ENCODE data around the gene FSD1. TPM values are rescaled to one million over a fixed set of nuclear protein-coding genes. Genes with fewer than 3 reads are reported as not detected.

The FSD1 gene
- total RNA-seq, 2 donors from 2014 or later: not detected

DNA sequence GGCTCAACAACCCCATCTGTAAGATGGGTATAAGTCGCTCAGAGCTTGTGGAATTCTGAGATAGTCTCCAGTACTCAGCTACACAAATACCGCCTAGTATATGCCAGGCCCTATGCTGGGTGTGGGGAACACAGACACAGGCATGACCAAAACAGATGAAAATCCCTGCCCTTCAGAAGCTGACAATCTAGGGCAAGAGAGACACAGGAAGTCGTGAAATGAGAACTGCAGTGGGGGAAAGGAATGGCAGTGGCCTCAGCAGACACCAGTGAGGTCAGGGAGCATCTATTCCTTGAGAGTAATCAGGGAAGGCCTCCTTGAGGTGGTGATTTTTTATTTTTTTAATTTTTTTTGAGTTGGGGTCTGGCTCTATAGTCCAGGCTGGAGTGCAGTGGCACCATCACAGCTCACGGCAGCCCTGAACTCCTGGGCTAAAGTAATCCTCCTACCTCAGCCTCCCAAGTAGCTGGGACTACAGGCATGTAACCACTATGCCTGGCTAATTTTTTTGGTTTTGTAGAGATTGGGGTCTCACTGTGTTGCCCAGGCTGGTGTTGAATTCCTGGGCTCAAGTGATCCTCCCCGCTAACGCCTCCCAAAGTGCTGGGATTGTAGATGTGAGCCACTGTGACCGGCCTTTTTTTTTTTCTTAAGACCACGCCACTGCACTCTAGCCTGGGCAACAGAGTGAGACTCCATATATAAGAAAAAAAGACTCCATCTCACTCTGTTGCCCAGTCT, 5.4 kb upstream of the FSD1 start:
- WGBS, 2 donors: 77 to 85% methylated on average over 8 of the region's 8 CpGs

DNA sequence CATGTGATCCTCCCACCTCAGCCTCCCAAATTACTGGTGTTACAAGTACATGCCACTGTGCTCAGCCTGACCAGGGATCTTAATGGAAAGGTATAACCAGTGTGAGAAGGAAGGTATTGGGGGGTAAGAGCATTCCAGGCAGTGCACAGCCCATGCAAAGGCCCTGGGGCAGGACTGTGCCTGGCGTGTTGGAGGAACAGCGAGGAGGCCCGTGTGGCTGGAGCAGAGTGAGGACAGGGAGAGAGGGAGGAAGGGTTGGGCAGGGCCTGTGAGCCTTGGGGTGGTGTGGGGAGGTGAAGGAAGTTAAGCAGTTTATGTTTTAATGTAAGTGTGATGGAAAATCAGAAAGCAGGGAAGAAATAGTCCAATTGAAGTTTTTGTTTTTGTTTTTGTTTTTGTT, 3.8 kb upstream of the FSD1 start:
- DNase-seq (no peak), ATAC-seq (no peak)
- peaks cover 0 to 9% of the 10 kb centered on the region in 2 donors for H3K27me3 ChIP-seq
- H3K36me3 ChIP-seq (replicated peaks in 1 of 2; ENCODE audit: insufficient read depth in 1 of 2, low read depth in 2 of 2): no peaks in the 10 kb centered on the region
- intact Hi-C loops (cut with DNase I): no loop called here
- H3K4me1 ChIP-seq: peaks cover 5% of the 10 kb centered on the region
- no peaks in the 10 kb centered on the region for H3K9me3 ChIP-seq
- no peak overlapping the region for H3K27ac ChIP-seq
- TF ChIP-seq, protein P1, sequence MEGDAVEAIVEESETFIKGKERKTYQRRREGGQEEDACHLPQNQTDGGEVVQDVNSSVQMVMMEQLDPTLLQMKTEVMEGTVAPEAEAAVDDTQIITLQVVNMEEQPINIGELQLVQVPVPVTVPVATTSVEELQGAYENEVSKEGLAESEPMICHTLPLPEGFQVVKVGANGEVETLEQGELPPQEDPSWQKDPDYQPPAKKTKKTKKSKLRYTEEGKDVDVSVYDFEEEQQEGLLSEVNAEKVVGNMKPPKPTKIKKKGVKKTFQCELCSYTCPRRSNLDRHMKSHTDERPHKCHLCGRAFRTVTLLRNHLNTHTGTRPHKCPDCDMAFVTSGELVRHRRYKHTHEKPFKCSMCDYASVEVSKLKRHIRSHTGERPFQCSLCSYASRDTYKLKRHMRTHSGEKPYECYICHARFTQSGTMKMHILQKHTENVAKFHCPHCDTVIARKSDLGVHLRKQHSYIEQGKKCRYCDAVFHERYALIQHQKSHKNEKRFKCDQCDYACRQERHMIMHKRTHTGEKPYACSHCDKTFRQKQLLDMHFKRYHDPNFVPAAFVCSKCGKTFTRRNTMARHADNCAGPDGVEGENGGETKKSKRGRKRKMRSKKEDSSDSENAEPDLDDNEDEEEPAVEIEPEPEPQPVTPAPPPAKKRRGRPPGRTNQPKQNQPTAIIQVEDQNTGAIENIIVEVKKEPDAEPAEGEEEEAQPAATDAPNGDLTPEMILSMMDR (IDR thresholded peaks at IDR 0.05): no peak
- no peak for TF ChIP-seq POLR2A (IDR thresholded peaks at IDR 0.05)
- no peak overlapping the region for H3K4me3 ChIP-seq
- 88 to 94% methylated on average over 3 of the region's 3 CpGs for WGBS, 2 donors

More for the DNA sequence above, 5.4 kb upstream of the FSD1 start:
- Histone ChIP-seq H3K4me3 (no peak overlapping the region), H3K36me3 (replicated peaks in 1 of 2; ENCODE audit: insufficient read depth in 1 of 2, low read depth in 2 of 2) (no peaks in the 10 kb centered on the region), H3K4me1 (no peaks in the 10 kb centered on the region), H3K27ac (no peak overlapping the region), H3K27me3 (peaks cover 0 to 3% of the 10 kb centered on the region in 2 donors), H3K9me3 (no peaks in the 10 kb centered on the region)
- intact Hi-C loops (cut with DNase I): no loop called here
- TF ChIP-seq, protein P1 (IDR thresholded peaks at IDR 0.05): no peak
- no peak for TF ChIP-seq POLR2A (IDR thresholded peaks at IDR 0.05)
- ATAC-seq (no peak), DNase-seq (no peak)

GRCh38 chr19:4301590-4302242, 2.7 kb upstream of the FSD1 start:
- H3K4me3 ChIP-seq: no peak overlapping the region

GRCh38 chr19:4302243-4302640, 2.2 kb upstream of the FSD1 start, which contains the start of gene TMIGD2:
Gene TMIGD2 (minus strand): TSS chr19:4302389. CDS start chr19:4302385, 4 bp downstream.
- H3K36me3 ChIP-seq (replicated peaks in 1 of 2; ENCODE audit: insufficient read depth in 1 of 2, low read depth in 2 of 2): no peaks in the 10 kb centered on the region
- intact Hi-C loops (cut with DNase I): no loop called here
- TF ChIP-seq, protein P1 (IDR thresholded peaks at IDR 0.05): no peak
- TF ChIP-seq POLR2A (IDR thresholded peaks at IDR 0.05): no peak
- H3K4me1 ChIP-seq: peaks cover 5% of the 10 kb centered on the region
- ATAC-seq (no peak), DNase-seq (no peak)
- 51 to 63% methylated on average over 7 to 8 of the region's 8 CpGs for WGBS, 2 donors
- H3K9me3 ChIP-seq: no peaks in the 10 kb centered on the region
- H3K27me3 ChIP-seq: peaks cover 0 to 9% of the 10 kb centered on the region in 2 donors
- H3K4me3 ChIP-seq: no peak within 1 kb of the TSS
- H3K27ac ChIP-seq: no peak within 1 kb of the TSS

More at GRCh38 chr19:4301590-4302242, 2.7 kb upstream of the FSD1 start:
- peaks cover 0 to 9% of the 10 kb centered on the region in 2 donors for H3K27me3 ChIP-seq
- no peak for ATAC-seq
- WGBS, 2 donors: 54 to 67% methylated on average over 13 of the region's 13 CpGs
- no peaks in the 10 kb centered on the region for H3K36me3 ChIP-seq (replicated peaks in 1 of 2; ENCODE audit: insufficient read depth in 1 of 2, low read depth in 2 of 2)
- intact Hi-C loops (cut with DNase I): no loop called here
- H3K9me3 ChIP-seq: no peaks in the 10 kb centered on the region
- H3K4me1 ChIP-seq: peaks cover 5% of the 10 kb centered on the region
- H3K27ac ChIP-seq: no peak overlapping the region
- TF ChIP-seq POLR2A (IDR thresholded peaks at IDR 0.05): no peak
- TF ChIP-seq, protein P1 (IDR thresholded peaks at IDR 0.05): no peak
- DNase-seq: no peak
